HepG2 (cell line): ENCODE measurements around the gene MOB3C. TPM values are rescaled to one million over a fixed set of nuclear protein-coding genes. Genes with fewer than 3 reads are reported as not detected.

Experiments
- ATAC-seq: fragments of 200-7000 bp; cut with Tn5 transposase; 3 replicates; pipeline ENCODE4 v1.9.1; 2020; ENCODE audit warnings: mild to moderate bottlenecking, moderate library complexity
- BruUV-seq: library from RNA; stranded (reverse); fragments of 400-500 nt; replicated peaks from 2 replicates; lab custom pipeline; 2021; lab: Mats Ljungman, UMichigan
- CTCF ChIA-PET: fragments of 300-600 bp; formaldehyde crosslinking; extraction: SDS; loops from one replicate; lab custom pipeline; 2021; ENCODE audit warnings: low total read pairs, inconsistent platforms, low intra/inter-chr PET ratio; lab: Yijun Ruan, JAX
- POLR2A ChIA-PET: fragments of 350-600 bp; sonication (Branson Sonifier 250); formaldehyde crosslinking; loops from one replicate; lab custom pipeline; 2020; ENCODE audit warnings: antibody characterized with exemption, inconsistent platforms; lab: Yijun Ruan, JAX
- DNase-seq: peaks from one replicate; pipeline ENCODE4 v3.0.0-alpha.2; 2015; ENCODE audit warnings: low spot score
- FAIRE-seq: peaks from 3 replicates; lab custom pipeline; 2011; peaks lifted over from hg19 to GRCh38; lab: Jason Lieb, UNC
- H2AFZ ChIP-seq: one replicate; pipeline ENCODE4 v1.6.1; 2011; ENCODE audit warnings: low read length, inconsistent platforms
- H3K27ac ChIP-seq: fragments of 300-600 bp; 3 replicates; pipeline ENCODE4 v1.8.0; 2011; ENCODE audit warnings: mixed run types, mild to moderate bottlenecking, mixed read lengths, low read length, inconsistent platforms; ENCODE audit not compliant: insufficient read depth; ENCODE audit errors: extremely low read length
- H3K27me3 ChIP-seq, 2 experiments: fragments of 200-600 bp in 1 of 2; 2 replicates in 1 of 2; 3 replicates in 1 of 2; pipeline versions ENCODE4 v1.6.0 to v1.8.0; 2011; ENCODE audit warnings: low read length in 2 of 2, mild to moderate bottlenecking in 2 of 2, moderate library complexity in 2 of 2, inconsistent platforms in 1 of 2; ENCODE audit not compliant: insufficient read depth in 2 of 2, control insufficient read depth in 1 of 2
- H3K36me3 ChIP-seq, 2 experiments: fragments of 200-600 bp in 1 of 2; replicated peaks in 1 of 2; 2 replicates in 1 of 2; 3 replicates in 1 of 2; pipeline versions ENCODE4 v1.5.1 to v1.8.0; 2011; ENCODE audit warnings: low read length in 2 of 2, inconsistent platforms in 1 of 2; ENCODE audit not compliant: insufficient read depth in 2 of 2, control insufficient read depth in 1 of 2
- H3K4me1 ChIP-seq: 2 replicates; pipeline ENCODE4 v1.5.1; 2012; ENCODE audit warnings: low read length, inconsistent platforms; ENCODE audit not compliant: insufficient read depth
- H3K4me2 ChIP-seq: 2 replicates; pipeline ENCODE4 v1.6.0; 2011; ENCODE audit warnings: low read depth, low read length, inconsistent platforms
- H3K4me3 ChIP-seq, 3 experiments: fragments of 200-600 bp in 1 of 3; sonication (generic), shearing (Covaris generic) in 1 of 3; replicated peaks in 1 of 3; 2 replicates each; pipeline ENCODE4 v1.5.1; 2011 to 2016; ENCODE audit warnings: low read length in 3 of 3, inconsistent platforms in 2 of 3, low read depth in 2 of 3, mild to moderate bottlenecking in 2 of 3, control low read depth in 1 of 3, mixed read lengths in 1 of 3; ENCODE audit not compliant: insufficient read depth in 1 of 3
- H3K79me2 ChIP-seq: one replicate; pipeline ENCODE4 v1.6.1; 2011; ENCODE audit warnings: low read length, inconsistent platforms; ENCODE audit not compliant: insufficient read depth
- H3K9ac ChIP-seq: 2 replicates; pipeline ENCODE4 v1.6.0; 2011; ENCODE audit warnings: mild to moderate bottlenecking, low read depth, low read length, inconsistent platforms; ENCODE audit not compliant: insufficient read depth
- H3K9me3 ChIP-seq: 2 replicates; pipeline ENCODE4 v1.5.1; 2012; ENCODE audit warnings: mild to moderate bottlenecking, low read length
- H4K20me1 ChIP-seq: 2 replicates; pipeline ENCODE4 v1.6.0; 2011; ENCODE audit warnings: inconsistent platforms, mild to moderate bottlenecking, low read length, moderate library complexity; ENCODE audit not compliant: insufficient read depth
- CBX5 ChIP-seq: sonication (generic); formaldehyde crosslinking; IDR thresholded peaks from 2 replicates; pipeline ENCODE4 v1.4.0; 2020; ENCODE audit warnings: missing genetic modification reagents, borderline replicate concordance
- CENPT ChIP-seq: sonication (generic); formaldehyde crosslinking; IDR thresholded peaks from 2 replicates; pipeline ENCODE4 v1.8.0; 2022; ENCODE audit warnings: low read depth, mild to moderate bottlenecking, moderate library complexity, missing genetic modification reagents
- CENPX ChIP-seq: sonication (generic); formaldehyde crosslinking; IDR thresholded peaks from 2 replicates; pipeline ENCODE4 v1.9.0; 2021; ENCODE audit warnings: mild to moderate bottlenecking, missing genetic modification reagents, moderate library complexity
- ERF ChIP-seq: IDR thresholded peaks from 2 replicates; pipeline ENCODE4 v1.6.1; 2018; ENCODE audit warnings: missing biosample characterization, missing genetic modification reagents
- SIN3A ChIP-seq: IDR thresholded peaks from 2 replicates; pipeline ENCODE4 v1.6.1; 2011; ENCODE audit warnings: low read depth, mild to moderate bottlenecking, control low read depth, low read length, borderline replicate concordance
- ZFP36L2 ChIP-seq: sonication (generic); formaldehyde crosslinking; IDR thresholded peaks from 2 replicates; pipeline ENCODE4 v1.4.0; 2020; ENCODE audit warnings: missing genetic modification reagents
- ZNF558 ChIP-seq: sonication (generic); formaldehyde crosslinking; IDR thresholded peaks from 2 replicates; pipeline ENCODE4 v1.9.0; 2022; ENCODE audit warnings: mild to moderate bottlenecking, missing genetic modification reagents, borderline replicate concordance
- ZNF562 ChIP-seq: sonication (generic); formaldehyde crosslinking; IDR thresholded peaks from 2 replicates; pipeline ENCODE4 v1.8.0; 2022; ENCODE audit warnings: missing genetic modification reagents, borderline replicate concordance
- WGBS: methylation state at CpG from one replicate; pipeline ENCODE4 v1.1.6; 2017; ENCODE audit warnings: low lambda C conversion rate; 5-methylcytosine and 5-hydroxymethylcytosine counted together
- in situ Hi-C: cut with HindIII; loops from 2 replicates; pipeline ENCODE4 v1.10.0; 2017; ENCODE audit warnings: low pct_unique_long_range_greater_than_20kb; ENCODE audit not compliant: extremely low pct_ligation_motif_present
- intact Hi-C: fragments of 100-400 bp; cut with micrococcal nuclease; formaldehyde crosslinking; loops from one replicate; pipeline ENCODE4 v1.10.0; 2022; ENCODE audit not compliant: unreplicated experiment
- polyA plus RNA-seq, 8 experiments: library from polyadenylated mRNA; depleted of rRNA in 3 of 8; stranded (reverse) in 7 of 8; unstranded in 1 of 8; fragments of >200 nt; fragmentation: Illumina TruSeq in 4 of 8; extraction: Trizol in 4 of 8; gene quantifications; 2 replicates each; pipeline versions ENCODE4 v1.2.1 to v1.2.3, GENCODE V29; 2011 to 2016; ENCODE audit warnings: low read depth in 4 of 8, missing spikeins in 1 of 8, mixed read lengths in 1 of 8; ENCODE audit not compliant: insufficient read depth in 1 of 8
- total RNA-seq, 5 experiments: library from RNA; depleted of rRNA; stranded (reverse); fragments of >200 nt; fragmentation: Illumina TruSeq; extraction: Trizol; gene quantifications; 2 replicates each; pipeline ENCODE4 v1.2.3, GENCODE V29; 2016; ENCODE audit warnings: low read depth in 1 of 5

MOB3C gene
- total and polyA plus RNA-seq, 2 of the 13 experiments (the other 11 are each of a cell fraction or from before 2014, with no cell fraction given) = 3.5 to 4.1 TPM

DNA sequence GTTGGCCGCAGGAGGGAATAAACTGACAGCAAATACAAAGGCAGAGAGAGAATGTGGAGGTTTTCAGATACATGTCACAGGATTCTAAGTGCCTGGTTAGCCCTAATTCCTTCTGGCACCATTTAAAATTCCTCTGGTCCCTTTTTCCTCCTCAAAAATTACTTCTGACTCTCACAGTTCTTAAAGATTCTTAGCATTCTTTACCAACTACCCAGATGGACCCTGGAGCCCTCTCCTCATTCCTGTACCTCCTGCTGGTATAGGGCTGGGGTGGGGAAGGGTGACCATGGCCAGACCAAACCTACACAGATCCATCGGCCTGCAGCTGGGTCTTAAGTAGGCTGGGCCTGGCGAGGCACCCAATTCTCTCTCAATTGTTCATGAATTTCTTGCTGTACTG, 19.8 kb downstream of the MOB3C start:
- H3K4me3 ChIP-seq = no peak overlapping the region
- 100% methylated on average over 3 of the region's 3 CpGs for WGBS
- no peak overlapping the region for H2AFZ ChIP-seq
- ATAC-seq (no peak), DNase-seq (no peak), FAIRE-seq (no peak)
- no peaks in the 10 kb centered on the region for H3K9me3 ChIP-seq
- no peaks in the 10 kb centered on the region for H4K20me1 ChIP-seq
- intact Hi-C loops (no loop called here), in situ Hi-C loops (no loop called here)
- no peaks in the 10 kb centered on the region for H3K27me3 ChIP-seq
- H3K9ac ChIP-seq = no peak overlapping the region
- no peak for TF ChIP-seq CENPX (CRISPR knock-in tag)
- no peak for TF ChIP-seq ZNF558 (CRISPR knock-in tag)
- CTCF ChIA-PET = no interaction called here
- H3K4me1 ChIP-seq = peaks cover 15% of the 10 kb centered on the region
- no TSS peak for BruUV-seq
- no peak overlapping the region for H3K4me2 ChIP-seq
- H3K36me3 ChIP-seq = peaks cover 3 to 20% of the 10 kb centered on the region in 2 experiments; a peak in 3 of 5 replicates
- H3K27ac ChIP-seq = no peak overlapping the region
- H3K79me2 ChIP-seq = no peaks in the 10 kb centered on the region
- POLR2A ChIA-PET = no interaction called here

DNA sequence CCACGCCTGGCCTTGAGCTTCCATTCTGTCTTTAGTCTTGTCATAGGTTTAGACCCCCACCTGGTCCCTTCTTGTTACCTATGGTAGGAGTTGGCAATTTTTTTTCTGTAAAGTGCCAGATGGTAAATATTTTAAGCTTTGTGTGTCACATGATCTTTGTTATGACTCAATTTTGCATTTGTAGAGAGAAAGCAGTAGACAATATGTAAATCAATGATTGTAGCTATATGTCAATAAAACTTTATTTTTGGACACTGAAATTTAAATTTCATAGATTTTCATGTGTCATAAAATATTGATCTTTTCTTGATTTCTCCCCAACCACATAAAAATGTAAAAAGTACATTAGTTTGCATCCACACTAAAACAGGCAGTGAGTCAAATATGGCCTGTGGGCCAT, 20.6 kb downstream of the MOB3C start:
- no peak for TF ChIP-seq CENPT
- no peak for TF ChIP-seq CBX5 (CRISPR knock-in tag)
- no peak for TF ChIP-seq ZNF562 (CRISPR knock-in tag)
- no peak for TF ChIP-seq ERF (CRISPR knock-in tag)
- no peak for TF ChIP-seq ZFP36L2
- no peak for TF ChIP-seq SIN3A
- FAIRE-seq (no peak), DNase-seq (no peak), ATAC-seq (no peak)
- ChIA-PET POLR2A (interaction anchor here (0.8 kb wide), 1 partner anchor 78 kb away, joined by 3 read pairs; no protein-coding TSS in a partner anchor), CTCF (no interaction called here)
- Histone ChIP-seq H3K79me2 (no peaks in the 10 kb centered on the region), H3K27ac (no peak overlapping the region), H3K4me1 (peaks cover 7% of the 10 kb centered on the region; the same call in 1 of the 2 replicates), H2AFZ (no peak overlapping the region), H3K4me2 (no peak overlapping the region), H3K27me3 (no peaks in the 10 kb centered on the region), H4K20me1 (no peaks in the 10 kb centered on the region), H3K9me3 (no peaks in the 10 kb centered on the region), H3K36me3 (peaks cover 7 to 27% of the 10 kb centered on the region in 2 experiments; a peak in 4 of 5 replicates), H3K4me3 (no peak overlapping the region), H3K9ac (no peak overlapping the region)
- intact Hi-C loops = no loop called here
- WGBS = 100% methylated on average over 1 of the region's 1 CpG
- in situ Hi-C loops = no loop called here
- no TSS peak for BruUV-seq
